ENCODE data around the gene LAMTOR4. TPM values are rescaled to one million over a fixed set of nuclear protein-coding genes. Genes with fewer than 3 reads are reported as not detected.

LAMTOR4 gene
- total RNA-seq = 83.1 TPM

DNA sequence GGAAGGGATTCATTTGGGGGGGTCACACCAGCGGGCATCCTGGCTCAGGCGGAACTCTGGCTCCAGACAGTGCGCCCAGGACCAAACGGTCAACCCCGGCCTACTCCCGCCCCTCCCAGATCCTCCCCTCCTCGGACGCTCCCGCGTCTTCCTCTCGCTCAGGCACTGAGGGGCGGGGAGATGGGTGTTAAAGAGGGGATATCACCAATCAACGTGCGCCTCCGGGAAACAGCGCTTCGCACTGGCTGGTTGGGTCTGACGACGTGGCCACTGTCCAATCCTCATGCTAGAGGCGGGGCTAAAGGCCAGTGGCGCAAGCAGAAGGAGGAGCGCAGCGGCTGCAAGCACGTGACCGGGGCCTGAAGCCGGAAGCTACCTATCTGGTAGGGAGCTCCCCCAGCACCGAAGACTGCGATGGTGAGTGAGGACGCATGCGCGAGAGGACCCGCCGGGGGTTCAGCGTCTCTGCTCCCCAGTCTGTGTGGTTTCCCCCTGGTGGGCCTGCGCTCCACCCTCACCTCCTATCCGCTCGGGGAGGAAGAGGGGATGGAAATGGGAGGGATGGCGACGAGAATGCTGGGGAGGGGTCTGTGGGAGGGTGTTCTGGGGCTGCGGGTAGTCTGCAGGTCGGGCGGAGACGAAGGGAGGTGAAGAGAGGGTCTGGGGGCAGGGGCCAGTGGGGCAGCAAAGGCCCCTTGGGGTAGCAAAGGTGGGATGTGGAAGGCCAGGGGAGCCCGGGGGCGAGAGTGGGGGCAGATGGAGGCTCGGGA, at the start of gene LAMTOR4:
Gene LAMTOR4 (plus strand): TSS at position 360 of the 770 bp plus-strand sequence. CDS start 55 bp downstream, at position 415.

DNA sequence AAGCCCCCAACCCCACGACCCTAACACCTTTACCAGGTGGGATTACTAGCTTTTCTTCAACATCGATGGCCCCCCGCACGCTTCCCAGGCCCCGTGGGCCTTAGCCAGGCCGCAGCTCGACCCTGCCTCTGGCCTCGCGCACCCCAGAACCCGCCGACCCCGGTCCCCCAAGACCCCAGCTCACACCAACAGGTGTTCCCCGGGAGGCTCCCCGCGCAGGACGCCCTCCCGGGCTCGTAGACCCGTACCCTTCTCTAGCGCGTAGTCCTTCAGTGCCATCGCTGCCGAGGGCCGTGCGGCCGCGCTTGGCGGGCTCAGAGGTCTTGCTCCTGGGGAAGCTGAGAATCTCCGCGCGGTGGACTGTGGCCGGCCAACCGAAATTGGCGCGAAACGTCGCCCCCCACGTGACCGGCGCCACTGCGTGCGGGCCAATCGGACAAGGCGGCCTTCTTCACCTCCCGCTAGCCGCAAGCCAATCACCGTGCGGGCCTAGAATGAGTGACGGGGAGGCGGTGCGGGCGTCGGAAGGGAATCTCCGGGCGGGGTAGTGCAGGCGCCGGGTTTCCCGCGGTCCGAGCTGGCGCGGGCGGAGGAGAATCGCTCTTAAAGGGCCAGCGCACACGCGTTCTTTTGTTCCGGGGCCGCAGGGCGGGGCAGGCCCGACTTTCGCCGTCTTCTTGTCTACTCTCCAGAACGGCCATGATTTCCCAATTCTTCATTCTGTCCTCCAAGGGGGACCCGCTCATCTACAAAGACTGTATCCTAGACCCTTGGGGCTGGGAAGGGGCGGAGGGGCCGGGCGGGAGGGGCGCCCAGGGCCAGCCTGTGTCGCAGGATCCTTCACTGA, 47.5 kb upstream of the LAMTOR4 start, which contains the start of the genes AP4M1 and MCM7:
Gene AP4M1 (plus strand): TSS at position 628 of the 847 bp plus-strand sequence. CDS start 72 bp downstream, at position 700.
Gene MCM7 (minus strand): TSS at position 382 of the 847 bp plus-strand sequence. CDS start 103 bp downstream, at position 279.

DNA sequence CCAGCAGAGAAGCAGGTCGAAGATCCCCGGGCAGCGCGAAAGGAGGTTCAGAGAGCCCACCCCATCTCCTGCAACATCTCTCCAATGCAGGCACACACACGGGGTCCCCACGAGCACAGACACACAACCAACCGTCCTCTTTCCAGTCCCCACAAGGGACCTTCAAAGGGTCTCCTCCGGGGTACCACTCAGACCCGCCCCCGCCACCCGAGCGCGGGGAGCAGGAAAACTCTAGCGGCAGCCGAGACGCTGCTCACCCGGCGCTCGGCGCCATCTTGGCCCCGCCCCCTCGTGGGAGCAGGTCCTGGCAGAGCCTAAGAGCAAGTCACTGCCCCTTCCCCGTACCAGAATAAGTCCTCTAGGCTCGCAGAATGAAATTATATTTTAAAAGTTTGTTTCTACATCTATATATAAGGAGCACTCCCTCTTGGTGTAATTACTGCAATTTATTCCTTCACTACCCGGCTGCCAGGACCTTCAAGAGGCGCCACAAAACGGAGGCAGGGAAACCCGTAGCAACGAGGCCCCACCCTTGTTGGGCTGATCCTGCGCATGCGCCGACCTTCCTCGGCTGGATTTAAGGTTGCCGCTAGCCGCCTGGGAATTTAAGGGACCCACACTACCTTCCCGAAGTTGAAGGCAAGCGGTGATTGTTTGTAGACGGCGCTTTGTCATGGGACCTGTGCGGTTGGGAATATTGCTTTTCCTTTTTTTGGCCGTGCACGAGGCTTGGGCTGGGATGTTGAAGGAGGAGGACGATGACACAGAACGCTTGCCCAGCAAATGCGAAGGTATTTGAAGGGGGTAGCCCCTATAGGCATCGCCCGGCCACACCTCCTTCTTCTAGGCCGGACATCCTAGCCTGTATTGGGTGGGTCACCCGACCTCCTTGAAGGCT, 29.4 kb upstream of the LAMTOR4 start, which contains the start of the genes CNPY4 and TAF6:
Gene CNPY4 (plus strand): TSS at position 563 of the 898 bp plus-strand sequence. CDS start 111 bp downstream, at position 674.
Gene TAF6 (minus strand): TSS at position 287 of the 898 bp plus-strand sequence. CDS start 5,149 bp downstream, outside the sequence.

DNA sequence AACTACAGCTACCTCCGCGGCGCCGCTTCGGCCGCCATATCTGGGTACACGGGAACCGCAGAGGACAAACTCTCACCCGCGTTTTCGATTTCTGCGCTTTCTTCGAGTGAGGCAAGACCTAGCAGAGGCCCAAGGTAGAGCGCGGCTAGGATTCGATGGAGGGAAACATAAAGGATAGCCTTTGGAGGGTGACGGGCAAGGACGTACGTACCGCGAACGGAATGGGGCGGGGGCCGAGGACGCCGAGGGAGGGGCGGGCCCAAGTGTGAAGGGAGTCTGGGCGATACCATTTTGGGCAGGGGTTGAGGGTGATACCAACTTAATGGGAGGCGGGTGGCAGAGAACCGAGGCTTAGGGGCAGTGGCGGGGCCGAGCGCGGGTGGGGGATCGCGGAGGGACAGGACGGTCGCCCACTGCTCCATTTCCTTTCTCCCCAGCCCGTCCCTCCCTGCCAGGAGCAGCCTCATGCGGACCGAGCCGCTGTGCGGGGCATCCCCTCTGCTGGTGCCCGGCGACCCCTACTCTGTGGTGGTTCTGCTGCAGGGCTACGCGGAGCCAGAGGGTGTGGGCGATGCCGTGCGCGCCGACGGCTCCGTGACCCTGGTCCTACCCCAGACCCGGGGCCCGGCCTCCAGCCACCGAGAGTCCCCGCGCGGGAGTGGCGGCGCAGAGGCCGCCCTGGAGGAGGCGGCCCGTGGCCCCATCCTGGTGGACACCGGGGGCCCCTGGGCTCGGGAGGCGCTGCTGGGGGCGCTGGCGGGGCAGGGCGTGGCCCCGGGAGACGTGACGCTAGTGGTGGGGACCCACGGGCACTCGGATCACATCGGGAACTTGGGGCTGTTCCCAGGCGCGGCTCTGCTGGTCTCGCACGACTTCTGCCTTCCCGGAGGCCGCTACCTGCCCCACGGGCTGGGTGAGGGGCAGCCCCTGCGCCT, 21.5 kb upstream of the LAMTOR4 start, which contains the start of gene MBLAC1:
Gene MBLAC1 (plus strand): TSS at position 37 of the 935 bp plus-strand sequence. CDS start 429 bp downstream, at position 466.

DNA sequence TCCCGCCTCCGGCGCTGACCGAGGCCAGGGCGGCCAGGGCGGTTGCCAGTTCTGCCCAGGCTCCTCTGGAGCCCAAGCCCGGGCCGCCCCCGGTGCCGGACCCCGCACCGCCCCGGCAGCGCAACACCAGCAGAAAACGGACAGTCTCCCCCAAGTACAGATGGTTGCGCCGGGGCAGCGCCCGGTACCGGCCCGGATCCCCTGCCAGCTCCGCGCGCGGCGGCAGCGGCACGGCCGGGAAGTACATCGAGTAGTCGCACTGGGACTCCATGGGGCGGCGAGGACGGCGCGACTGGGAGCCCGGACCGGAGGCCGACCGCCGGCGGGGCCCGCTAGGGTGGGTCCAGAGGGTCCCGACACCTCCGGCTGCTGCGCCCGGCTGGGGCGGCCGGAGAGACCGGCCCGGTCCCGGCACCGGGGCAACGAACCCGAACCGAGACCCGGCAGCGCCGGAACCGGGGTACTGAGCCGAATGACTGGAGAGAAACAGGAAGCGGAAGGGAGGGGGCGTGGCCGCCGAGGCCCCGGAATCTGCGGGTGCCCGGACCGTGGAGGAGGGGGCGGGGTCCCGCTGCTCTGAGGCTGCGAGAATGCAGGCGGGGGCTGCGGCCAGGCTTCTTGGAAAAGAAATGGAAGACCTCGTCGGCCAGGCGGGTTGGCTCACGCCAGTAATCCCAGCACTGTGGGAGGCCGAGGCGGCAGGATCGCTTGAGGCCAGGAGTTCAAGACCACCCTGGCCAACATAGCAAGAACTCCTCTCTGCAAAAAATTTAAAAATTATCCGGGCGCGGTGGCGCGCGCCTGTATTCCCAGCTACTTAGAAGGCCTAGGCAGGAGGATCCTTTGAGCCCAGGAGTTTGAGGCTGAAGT, 9.7 kb downstream of the LAMTOR4 start, which contains the start of gene TRAPPC14:
Gene TRAPPC14 (minus strand): TSS at position 495 of the 870 bp plus-strand sequence. CDS start 224 bp downstream, at position 271.

DNA sequence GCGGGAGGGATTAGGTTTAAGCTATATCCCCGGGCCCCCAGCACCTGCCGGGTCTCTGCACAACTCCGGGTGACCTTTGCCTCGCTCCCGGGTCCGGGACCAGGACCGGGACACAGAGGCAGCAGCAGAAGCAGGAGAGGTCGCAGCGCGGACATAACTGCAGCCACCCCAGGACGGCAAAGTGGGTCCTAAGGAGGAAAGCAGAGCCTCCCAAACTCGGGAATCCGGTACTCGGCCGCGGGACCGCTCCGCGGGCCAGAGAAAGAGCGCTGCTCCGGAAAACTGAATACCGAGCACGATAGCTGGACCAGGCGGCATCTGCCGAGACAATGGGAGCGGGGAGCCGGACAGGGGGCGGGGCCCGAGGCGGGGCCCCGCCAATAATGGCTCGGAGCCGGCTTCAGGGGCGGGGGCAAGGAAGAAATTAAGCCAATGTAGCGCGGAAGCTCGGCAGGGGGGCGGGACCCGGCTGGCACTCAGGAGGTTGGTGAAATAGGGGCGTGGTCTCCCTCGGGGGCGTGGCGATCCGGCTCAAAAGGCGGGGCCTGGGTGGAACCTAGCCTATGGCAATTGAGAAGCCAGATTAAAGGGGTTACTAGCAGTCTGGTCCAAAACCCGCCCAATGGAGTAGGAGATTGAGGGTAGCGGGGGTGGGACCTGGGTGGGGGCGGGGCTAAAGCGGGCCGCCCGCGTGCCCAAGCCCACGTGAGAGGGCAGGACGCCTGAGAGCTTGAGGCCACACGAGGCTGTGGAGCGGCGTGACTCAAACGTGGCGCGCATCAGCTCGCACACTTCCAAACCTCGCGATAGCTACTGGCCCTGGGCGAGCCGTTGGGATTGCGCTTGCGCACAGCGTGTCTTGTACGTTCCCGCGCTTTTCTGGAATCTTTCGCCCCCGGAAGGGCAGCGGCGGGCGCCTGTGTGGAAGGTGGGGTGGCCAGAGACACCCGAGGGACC, 28.6 kb downstream of the LAMTOR4 start, which contains the start of the genes GPC2 and STAG3:
Gene GPC2 (minus strand): TSS at position 337 of the 957 bp plus-strand sequence. CDS start 182 bp downstream, at position 155.
Gene STAG3 (plus strand): TSS at position 874 of the 957 bp plus-strand sequence. CDS start 2,639 bp downstream, outside the sequence.

Other genes starting within 250 kb of the LAMTOR4 start
- 28.1 TPM for gene TRIM4, start 229.4 kb upstream of the LAMTOR4 start, total RNA-seq
- gene GJC3, start 219.3 kb upstream of the LAMTOR4 start, total RNA-seq = 0.23 TPM
- gene AZGP1, start 172.9 kb upstream of the LAMTOR4 start, total RNA-seq = 18.7 TPM
- 56.9 TPM for gene ZKSCAN1, start 133.3 kb upstream of the LAMTOR4 start, total RNA-seq
- gene ZSCAN21, start 99.1 kb upstream of the LAMTOR4 start, total RNA-seq = 14.6 TPM
- 36.6 TPM for gene ZNF3, start 67.2 kb upstream of the LAMTOR4 start, total RNA-seq
- 56.9 TPM for gene COPS6, start 59.9 kb upstream of the LAMTOR4 start, total RNA-seq
- 77.7 TPM for gene MCM7, start 47.5 kb upstream of the LAMTOR4 start, total RNA-seq
- 19.0 TPM for gene AP4M1, start 47.3 kb upstream of the LAMTOR4 start, total RNA-seq
- 54.1 TPM for gene TAF6, start 29.6 kb upstream of the LAMTOR4 start, total RNA-seq
- gene CNPY4, start 29.3 kb upstream of the LAMTOR4 start, total RNA-seq = 24.8 TPM
- gene MBLAC1, start 22.0 kb upstream of the LAMTOR4 start, total RNA-seq = 4.8 TPM
- 9.9 TPM for gene TRAPPC14, start 9.8 kb downstream of the LAMTOR4 start, total RNA-seq
- gene GAL3ST4, start 19.7 kb downstream of the LAMTOR4 start, total RNA-seq = 4.7 TPM
- 12.3 TPM for gene GPC2, start 28.5 kb downstream of the LAMTOR4 start, total RNA-seq
- gene STAG3, start 29.0 kb downstream of the LAMTOR4 start, total RNA-seq = 1.3 TPM
- not detected for gene PVRIG, start 71.0 kb downstream of the LAMTOR4 start, total RNA-seq
- not detected for gene SPDYE3, start 158.8 kb downstream of the LAMTOR4 start, total RNA-seq
- 39.7 TPM for gene PILRB, start 209.2 kb downstream of the LAMTOR4 start, total RNA-seq
- gene PILRA, start 224.6 kb downstream of the LAMTOR4 start, total RNA-seq = 6.1 TPM